HG03432 (cell line): ENCODE results near the gene CSDE1.

Source experiments
- ATAC-seq: cut with Tn5 transposase; IDR thresholded peaks from one replicate; pipeline ENCODE4 v1.9.1; 2021; ENCODE audit warnings: mild to moderate bottlenecking, moderate library complexity; ENCODE audit not compliant: unreplicated experiment

CSDE1 gene

GRCh38 chr1:114703242-114703641 is 54.5 kb downstream of the CSDE1 start:
- peak; percentile 67 for ATAC-seq

DNA sequence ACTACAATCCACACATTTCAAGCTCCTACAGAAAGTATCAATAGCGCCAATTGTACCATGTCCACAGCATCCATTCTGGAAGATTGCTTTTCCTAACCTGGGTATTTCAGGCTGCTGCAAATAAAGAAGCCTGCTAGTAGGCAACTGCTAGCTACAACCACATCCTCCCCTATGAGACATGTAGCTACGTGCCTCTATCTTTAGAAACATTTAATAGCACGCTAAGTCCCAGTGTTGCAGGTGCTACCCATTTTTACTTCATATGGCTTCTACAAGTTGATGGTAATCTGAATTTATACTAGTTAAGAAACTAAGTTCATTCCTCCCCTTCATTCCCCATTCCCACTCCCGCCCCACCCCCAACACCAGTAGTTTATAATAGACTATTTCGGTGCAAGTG is 55.0 kb downstream of the CSDE1 start:
- ATAC-seq: no peak

DNA sequence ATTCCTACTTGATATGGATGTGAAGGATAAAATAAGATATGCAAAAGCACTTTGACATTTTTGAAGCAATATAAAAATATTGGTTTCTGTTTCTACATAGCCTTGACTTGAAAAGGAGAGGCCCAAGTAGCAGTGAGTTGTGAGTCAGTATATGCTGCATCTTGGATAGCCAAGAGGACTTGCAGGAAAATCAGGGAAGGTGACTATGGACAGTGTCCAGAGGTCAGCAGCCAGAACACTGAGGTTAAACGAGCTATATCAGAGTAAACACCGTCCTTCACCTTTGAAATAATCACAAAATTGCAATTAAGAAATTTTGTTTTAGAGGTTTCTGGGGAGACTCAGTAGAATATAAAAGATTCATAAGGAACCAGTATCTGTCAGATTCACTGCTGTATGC is 55.9 kb downstream of the CSDE1 start:
- no peak for ATAC-seq

DNA sequence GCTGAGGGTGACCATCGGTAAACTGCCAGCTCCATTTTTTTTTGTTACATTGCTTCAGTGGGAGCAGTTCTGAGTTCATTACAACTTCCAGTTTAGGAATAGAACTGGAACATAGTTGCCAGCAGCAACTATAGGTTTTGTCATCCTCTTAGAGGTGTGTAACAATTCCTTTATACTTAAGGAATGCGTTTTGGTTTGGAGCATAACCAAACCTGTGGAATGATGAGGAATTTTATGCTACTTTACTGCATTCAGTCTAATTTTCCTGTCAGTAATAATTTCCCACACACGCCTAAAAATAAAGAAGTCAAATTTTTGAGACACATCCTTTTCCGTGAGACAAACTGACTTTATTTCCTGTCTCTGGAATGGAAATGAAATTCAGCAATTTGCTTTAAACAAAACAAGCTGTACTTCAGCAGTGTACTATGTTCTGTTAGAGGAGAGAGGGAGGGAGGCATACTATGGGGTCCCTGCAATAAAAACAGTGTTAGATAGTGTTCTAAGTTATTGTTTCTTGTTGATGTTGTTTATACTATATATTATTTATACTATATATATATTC is 57.7 kb downstream of the CSDE1 start:
- no peak for ATAC-seq

DNA sequence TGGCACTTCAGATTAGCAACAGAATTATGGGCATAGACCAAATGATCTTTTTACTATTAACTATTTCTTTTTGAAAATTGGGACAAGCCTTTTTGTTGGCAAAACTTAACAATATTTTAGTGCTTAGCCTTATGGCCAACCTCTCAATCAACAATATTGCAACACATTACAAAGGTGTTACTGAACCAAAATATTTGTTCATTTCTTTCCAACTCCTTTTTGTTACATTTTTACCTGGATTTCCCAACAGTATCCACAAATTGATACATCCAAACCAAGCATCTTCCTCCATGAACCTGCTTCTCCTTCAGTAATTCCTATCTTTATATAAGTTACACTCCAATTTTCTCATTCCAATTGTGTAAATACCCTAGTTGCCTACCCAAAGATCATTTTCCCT is 61.0 kb downstream of the CSDE1 start:
- no peak for ATAC-seq

DNA sequence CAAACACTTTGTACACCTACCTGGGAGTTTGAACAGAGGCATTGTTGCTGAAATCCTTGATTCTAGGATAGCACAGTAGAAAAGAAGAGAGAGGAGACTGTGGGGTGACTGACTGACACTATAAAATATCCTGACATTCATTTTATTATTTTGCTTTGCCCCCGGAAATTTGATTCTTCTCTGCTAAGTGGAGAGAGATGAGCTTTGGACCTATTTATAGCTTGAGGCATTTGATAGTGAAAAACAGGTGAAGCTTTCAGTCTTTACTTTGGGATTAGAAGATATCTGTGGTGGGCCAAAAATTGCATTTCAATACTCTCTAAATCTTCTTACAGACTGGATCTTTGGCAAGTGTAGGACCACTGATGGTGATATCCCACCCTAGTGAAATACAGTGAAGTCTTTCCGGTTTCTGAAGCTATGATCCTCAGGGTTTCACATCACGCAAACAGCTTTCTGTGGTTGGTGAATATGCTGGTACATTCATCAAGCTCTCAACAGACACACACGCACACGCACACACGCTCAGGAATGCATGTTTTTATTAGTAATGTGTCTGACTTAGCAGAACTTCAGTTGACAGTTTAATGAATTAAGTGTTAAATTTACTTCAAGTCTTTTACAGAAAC is 62.2 kb downstream of the CSDE1 start, which contains the start of gene AMPD1:
Gene AMPD1, minus strand, starts transcription at position 117 of the 629 bp plus-strand sequence. Its CDS starts 75 bp downstream, at position 42.
- no peak for ATAC-seq

GRCh38 chr1:114694540-114695310 is 63.1 kb downstream of the CSDE1 start:
- no peak for ATAC-seq

DNA sequence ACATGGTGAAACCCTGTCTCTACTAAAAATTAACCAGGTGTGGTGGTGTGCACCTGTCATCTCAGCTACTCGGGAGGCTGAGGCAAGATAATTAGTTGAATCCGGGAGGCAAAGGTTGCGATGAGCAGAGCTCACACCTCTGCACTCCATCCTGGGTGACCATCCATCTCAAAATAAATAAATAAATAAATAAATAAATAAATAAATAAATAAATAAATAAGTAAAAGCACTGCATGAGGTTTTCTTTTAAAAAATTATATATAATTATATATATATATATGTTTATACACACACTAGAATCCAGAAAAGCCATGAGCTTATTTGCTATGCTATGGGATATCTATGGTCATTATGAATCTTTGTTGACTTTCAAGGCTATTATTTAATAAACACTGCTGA is 64.8 kb downstream of the CSDE1 start:
- ATAC-seq: no peak

- no peak for ATAC-seq
Observed at GRCh38 chr1:114691061-114691460, 66.7 kb downstream of the CSDE1 start.

- ATAC-seq: no peak
Observed at GRCh38 chr1:114690148-114690547, 67.6 kb downstream of the CSDE1 start.

DNA sequence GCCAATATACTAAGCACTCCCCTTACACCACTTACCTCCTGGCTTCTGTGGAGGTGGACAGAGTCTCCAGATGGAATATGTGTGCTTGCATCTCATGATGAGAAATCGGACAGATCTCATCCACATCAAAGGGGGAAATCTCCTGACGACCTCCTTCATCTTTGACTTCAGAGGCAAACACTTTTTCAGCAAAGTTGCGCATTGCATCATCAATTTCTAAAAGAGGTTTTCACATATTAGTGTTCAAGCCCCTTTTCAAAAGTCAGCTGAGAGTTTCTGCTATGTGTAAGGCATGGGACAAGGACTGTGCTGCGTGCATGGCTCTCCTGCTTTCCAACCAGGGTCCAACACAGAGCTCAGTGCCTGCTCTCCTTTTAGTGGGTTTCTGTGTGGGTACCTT is 69.3 kb downstream of the CSDE1 start:
- no peak for ATAC-seq

DNA sequence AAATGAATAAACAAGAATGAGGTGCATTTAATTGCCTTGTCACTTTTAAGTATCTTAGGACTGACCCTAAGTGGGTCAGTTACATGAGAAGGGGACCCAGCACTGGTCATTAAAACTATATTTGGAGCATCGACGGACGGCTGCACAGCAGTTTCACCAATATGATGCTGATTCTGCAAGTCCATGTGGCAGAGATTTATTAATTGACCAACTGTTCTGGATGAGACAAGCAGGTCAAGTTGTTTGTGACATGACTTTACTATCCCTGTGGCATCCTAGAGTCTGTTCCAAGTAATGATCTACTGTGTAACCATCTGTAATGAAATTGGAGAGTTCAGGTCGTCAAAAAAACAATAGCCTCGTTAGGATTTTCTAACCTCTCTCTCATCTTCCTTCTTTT is 71.9 kb downstream of the CSDE1 start:
- ATAC-seq: no peak

GRCh38 chr1:114677691-114678090 is 80.1 kb downstream of the CSDE1 start:
- ATAC-seq: no peak

GRCh38 chr1:114676115-114676514 is 81.7 kb downstream of the CSDE1 start:
- ATAC-seq: no peak

- no peak for ATAC-seq
Observed at GRCh38 chr1:114671939-114672275, 85.9 kb downstream of the CSDE1 start.

DNA sequence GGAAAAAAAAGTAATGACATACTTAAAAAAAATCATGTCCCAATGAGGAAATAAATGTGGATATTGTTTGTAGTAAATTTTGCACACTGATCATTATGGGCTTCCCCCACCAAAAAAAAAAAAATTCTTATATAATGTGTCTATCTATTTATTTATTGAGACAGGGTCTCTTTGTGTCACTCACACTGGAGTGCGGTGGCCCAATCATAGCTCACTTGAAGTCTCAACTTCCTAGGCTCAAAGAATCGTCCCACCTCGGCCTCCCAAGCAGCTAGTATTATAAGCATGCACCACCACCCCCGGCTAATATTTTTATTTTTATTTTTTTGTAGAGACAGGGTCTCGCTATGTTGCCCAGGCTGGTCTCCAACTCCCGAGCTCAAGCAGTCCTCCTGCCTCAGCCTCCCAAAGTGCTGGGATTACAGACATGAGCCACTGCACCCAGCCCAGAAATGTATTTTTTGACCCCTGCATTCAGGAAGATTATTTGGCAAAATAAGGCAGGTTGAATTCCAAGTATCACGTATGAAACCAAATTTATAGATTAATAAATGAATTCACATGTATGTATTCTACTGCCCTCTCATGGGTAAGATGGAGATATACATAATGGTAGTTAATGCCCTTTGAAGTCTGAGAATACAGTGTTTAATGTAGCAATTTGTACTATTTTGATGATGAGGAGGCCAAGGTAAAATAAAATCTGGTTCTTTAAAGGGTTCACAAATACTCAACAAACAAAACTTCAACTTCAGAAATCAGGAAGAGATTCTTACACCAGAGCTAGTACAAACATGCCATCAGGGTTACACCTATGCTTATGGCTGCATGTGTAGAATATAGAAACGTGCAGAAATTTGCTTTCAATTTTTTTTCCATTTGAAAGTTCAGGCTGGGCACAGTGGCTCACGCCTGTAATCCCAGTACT is 86.5 kb downstream of the CSDE1 start:
- no peak for ATAC-seq

DNA sequence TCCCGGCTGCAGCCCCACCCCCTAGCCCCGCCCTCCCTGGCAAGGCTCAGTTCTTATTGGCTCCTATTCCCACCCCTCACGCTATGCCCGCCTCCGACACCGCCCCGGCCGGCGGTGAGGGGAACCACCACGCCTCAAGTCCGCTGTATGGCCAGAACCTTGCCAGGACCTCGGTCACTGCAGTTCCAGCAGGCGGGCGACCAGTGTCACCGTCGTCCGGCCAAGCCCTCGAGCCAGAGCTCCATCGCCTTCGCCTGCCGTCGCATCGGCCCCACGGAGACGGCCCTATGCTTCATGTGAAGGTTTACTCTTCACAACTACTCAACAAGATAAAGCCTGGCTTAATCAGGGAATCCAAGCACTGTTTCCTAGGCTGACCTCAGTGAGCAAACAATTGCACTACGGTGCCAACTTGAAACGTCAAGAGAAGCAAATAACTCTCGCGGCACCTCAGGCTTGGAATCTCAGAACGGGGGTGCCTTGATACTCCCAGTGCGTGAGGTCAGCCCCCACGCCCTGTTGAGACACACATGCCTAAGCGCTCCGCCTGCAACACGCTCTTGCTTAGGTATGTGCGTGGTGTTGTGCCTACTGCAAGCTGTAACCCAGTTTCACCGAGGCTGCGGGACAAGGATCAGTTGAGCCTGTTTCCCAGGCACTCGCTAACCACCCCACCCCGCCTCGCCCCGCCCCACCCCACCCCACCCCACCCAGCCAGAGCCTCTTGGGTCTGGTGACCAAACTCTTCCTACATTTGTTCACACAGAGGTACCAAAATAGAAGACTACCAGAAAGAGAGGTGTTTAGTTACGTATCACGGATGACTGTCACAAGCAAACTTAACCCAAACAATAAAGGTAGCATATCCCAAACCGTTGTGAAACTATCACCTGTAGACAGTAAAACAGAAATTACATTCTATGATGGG is 87.4 kb downstream of the CSDE1 start:
- peak; percentile 99 for ATAC-seq

DNA sequence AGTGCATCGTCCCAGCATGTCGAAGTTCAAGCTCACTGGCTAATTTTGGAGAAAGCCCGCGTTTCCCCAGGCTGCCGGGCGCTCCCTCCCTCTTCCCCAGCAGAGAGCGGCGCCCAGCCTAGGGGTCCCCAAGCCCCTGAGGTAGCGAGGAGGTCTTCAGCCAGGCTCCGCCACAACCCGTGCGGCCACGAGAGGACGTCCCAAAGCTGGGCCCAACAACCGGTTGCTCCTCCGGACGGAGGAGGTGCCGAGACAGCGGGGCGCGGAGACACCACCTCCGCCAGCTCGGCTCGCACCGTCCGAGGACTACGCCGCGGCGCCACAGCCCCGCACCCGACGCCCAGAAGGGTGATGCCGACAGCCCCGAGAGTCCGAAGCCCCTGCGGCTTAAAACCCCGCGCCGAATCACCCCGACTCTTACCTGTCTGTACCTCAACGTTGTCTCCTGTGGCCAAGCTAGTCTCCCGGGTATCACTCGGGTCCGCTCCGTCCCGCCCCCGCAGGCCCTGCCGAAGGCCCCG is 88.2 kb downstream of the CSDE1 start, which contains the start of gene DENND2C:
Gene DENND2C, minus strand, starts transcription at position 488 of the 521 bp plus-strand sequence. CDS start 44,065 bp downstream, outside the sequence.
- ATAC-seq: peak; percentile 65

DNA sequence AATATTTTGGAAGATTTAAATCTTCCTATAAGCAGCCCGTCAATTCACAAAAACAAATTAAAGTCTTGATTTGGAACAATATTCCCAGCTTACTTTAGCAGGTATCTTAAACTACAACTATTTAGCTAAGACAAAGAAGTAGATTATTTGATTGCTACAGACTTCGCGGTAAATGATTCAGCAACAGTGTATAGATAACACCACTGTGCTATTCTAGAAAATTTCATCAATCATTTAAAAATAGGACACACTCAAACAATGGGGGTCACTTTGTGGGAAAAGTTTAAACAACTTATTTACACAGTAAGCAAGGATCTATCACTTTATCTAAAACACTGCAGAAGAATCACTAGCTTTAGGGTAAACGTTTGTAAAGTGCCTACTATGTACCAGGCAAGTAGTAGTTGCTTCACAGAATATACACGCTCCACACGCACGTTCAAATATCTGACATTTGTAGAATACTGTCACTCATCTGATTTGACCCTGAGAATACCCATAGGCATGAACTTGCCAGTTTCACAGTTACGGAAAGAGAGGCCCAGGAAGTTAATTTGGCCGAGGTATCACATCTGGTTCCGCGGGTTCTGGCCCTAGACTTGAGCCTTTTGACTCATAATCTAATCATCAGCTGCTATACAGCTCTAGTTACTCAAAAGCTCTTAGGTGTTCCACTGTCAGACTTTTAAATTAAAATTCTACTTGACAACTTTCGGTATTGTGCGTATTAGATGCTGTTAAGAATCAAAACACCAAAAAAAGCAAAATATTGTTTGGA is 88.8 kb downstream of the CSDE1 start:
- ATAC-seq: no peak
